ENCODE measurements around the gene PRDM11. TPM values are rescaled to one million over a fixed set of nuclear protein-coding genes. Genes with fewer than 3 reads are reported as not detected.

PRDM11 gene
- total RNA-seq, 4 donors from 2014 or later = 5.0 to 15.4 (median 9.5) TPM

DNA sequence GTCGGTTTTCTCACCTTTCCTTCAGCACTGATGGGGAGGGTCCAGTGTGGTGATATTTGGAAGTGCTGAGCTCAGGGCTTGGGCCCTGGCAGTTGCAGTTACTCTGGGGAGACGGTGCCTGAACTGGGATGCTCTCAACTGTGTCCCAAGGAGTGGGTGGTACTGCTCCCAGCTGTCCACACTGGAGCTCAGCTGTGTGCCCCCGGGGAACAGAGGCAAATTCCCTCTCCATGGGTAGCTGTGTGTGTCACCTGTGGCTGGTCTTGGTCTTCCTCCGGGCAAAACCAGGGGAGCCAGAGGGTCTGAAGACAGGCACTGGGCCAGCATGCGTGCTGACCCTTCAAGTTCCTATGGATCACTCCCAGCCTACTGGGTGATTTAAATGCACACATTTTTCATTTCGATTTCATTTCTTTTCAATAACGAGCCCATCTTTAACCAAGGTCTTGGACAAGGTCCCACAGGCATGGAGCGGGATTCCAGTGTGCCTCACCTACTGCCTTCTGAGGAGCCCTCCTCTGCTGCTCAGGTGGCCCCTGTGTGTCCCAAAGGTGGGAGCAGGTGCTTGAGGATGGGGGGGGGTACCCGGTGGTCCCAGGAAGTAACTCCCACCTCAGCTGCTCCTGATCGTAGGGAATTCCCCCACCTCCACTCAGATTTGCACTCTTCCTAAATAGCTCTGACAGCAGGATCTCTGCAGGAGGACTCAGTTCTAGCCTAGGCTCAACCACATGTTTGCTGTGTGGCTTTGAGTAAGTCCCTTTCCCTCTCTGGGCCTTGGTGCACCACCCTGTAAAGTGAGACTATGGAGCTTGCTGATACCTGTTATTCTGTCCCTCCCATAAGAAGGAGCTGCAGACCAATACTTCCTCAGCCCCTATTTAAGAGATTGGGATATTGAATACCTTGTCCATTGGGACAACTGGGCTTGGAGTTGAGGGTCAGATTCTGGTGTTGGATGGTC, 16.8 kb downstream of the PRDM11 start:
- Histone ChIP-seq H3K9me3 (no peaks in the 10 kb centered on the region), H3K27ac (no peak overlapping the region), H3K27me3 (no peaks in the 10 kb centered on the region), H3K4me1 (peaks cover 35 to 39% of the 10 kb centered on the region in 2 donors), H3K36me3 (no peaks in the 10 kb centered on the region), H3K4me3 (no peak overlapping the region)
- in situ Hi-C loops (cut with MboI; ENCODE audit: low sequenced_read_pairs in 4 of 4) = no loop called here
- intact Hi-C loops (cut with DNase I; ENCODE audit: low total_unique reads) = no loop called here
- DNase-seq (no peak), ATAC-seq (no peak)
- TF ChIP-seq POLR2A (IDR thresholded peaks at IDR 0.05) = no peak
- TF ChIP-seq, protein P1, sequence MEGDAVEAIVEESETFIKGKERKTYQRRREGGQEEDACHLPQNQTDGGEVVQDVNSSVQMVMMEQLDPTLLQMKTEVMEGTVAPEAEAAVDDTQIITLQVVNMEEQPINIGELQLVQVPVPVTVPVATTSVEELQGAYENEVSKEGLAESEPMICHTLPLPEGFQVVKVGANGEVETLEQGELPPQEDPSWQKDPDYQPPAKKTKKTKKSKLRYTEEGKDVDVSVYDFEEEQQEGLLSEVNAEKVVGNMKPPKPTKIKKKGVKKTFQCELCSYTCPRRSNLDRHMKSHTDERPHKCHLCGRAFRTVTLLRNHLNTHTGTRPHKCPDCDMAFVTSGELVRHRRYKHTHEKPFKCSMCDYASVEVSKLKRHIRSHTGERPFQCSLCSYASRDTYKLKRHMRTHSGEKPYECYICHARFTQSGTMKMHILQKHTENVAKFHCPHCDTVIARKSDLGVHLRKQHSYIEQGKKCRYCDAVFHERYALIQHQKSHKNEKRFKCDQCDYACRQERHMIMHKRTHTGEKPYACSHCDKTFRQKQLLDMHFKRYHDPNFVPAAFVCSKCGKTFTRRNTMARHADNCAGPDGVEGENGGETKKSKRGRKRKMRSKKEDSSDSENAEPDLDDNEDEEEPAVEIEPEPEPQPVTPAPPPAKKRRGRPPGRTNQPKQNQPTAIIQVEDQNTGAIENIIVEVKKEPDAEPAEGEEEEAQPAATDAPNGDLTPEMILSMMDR (IDR thresholded peaks at IDR 0.05 in 4 of 5, conservative IDR thresholded peaks at IDR 0.05 in 1 of 5) = no peak

DNA sequence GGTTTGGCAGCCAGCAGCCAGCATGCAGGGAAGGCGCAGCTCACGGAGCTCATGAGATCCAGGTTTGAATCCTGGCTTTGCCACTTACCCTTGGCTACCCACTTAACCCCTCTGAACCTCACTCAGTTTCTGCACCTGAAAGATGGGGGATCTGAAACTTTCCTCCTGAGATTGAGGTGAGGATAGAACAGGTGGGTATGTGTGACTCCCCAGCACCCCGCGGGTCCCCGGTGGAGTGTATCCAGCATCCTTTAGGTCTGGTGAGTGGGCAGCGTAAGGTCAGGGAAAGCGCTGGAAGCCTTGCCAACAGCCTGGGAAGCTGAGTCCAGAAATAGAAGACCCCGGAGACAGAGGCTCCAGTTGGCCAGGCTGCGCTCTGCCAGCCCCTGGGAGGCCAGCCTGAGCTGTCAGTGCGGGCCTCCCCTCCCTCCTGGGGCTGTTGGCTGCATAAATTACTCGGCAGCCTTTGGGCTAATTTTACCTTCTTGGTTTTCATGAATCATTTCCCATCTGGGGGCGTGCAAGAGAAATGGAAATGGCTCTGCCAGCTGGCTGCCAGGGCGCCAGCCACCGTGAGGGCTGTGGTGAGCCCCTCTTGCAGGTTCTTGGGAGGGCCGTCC, 17.6 kb downstream of the PRDM11 start:
- no peaks in the 10 kb centered on the region for H3K27me3 ChIP-seq
- no peak for TF ChIP-seq POLR2A (IDR thresholded peaks at IDR 0.05)
- TF ChIP-seq, protein P1 (IDR thresholded peaks at IDR 0.05 in 4 of 5, conservative IDR thresholded peaks at IDR 0.05 in 1 of 5) = no peak
- no peak overlapping the region for H3K27ac ChIP-seq
- ATAC-seq = no peak
- H3K4me1 ChIP-seq = peaks cover 30 to 39% of the 10 kb centered on the region in 2 donors
- no peaks in the 10 kb centered on the region for H3K36me3 ChIP-seq
- intact Hi-C loops (cut with DNase I; ENCODE audit: low total_unique reads) = no loop called here
- in situ Hi-C loops (cut with MboI; ENCODE audit: low sequenced_read_pairs in 4 of 4) = no loop called here
- DNase-seq = no peak
- no peaks in the 10 kb centered on the region for H3K9me3 ChIP-seq
- H3K4me3 ChIP-seq = no peak overlapping the region

DNA sequence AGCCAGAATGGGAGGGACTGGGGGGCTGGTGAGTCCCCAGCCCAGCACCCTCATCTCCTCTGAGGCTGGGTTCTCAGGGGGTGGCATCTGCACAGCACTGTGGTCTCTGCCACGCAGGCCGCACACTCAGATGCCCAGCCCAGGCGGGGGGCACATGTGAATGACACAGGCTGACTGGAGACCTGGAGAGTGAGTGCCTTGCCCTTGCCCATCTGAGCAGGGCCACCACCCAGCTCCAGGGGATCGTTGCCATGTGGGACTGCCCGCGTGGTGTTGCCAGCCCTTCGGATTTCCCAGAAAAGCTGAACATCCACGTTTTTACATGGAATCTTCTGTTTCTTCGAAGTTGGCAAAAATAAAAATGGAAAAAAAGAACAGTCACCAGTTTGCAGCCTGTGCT, 18.9 kb downstream of the PRDM11 start:
- DNase-seq (no peak), ATAC-seq (no peak)
- H3K27me3 ChIP-seq = no peaks in the 10 kb centered on the region
- H3K4me3 ChIP-seq = no peak overlapping the region
- H3K27ac ChIP-seq = no peak overlapping the region
- in situ Hi-C loops (cut with MboI; ENCODE audit: low sequenced_read_pairs in 4 of 4) = no loop called here
- TF ChIP-seq, protein P1 (IDR thresholded peaks at IDR 0.05 in 4 of 5, conservative IDR thresholded peaks at IDR 0.05 in 1 of 5) = no peak
- TF ChIP-seq POLR2A (IDR thresholded peaks at IDR 0.05) = no peak
- intact Hi-C loops (cut with DNase I; ENCODE audit: low total_unique reads) = no loop called here
- H3K9me3 ChIP-seq = no peaks in the 10 kb centered on the region
- no peaks in the 10 kb centered on the region for H3K36me3 ChIP-seq
- H3K4me1 ChIP-seq = peaks cover 32 to 38% of the 10 kb centered on the region in 2 donors

DNA sequence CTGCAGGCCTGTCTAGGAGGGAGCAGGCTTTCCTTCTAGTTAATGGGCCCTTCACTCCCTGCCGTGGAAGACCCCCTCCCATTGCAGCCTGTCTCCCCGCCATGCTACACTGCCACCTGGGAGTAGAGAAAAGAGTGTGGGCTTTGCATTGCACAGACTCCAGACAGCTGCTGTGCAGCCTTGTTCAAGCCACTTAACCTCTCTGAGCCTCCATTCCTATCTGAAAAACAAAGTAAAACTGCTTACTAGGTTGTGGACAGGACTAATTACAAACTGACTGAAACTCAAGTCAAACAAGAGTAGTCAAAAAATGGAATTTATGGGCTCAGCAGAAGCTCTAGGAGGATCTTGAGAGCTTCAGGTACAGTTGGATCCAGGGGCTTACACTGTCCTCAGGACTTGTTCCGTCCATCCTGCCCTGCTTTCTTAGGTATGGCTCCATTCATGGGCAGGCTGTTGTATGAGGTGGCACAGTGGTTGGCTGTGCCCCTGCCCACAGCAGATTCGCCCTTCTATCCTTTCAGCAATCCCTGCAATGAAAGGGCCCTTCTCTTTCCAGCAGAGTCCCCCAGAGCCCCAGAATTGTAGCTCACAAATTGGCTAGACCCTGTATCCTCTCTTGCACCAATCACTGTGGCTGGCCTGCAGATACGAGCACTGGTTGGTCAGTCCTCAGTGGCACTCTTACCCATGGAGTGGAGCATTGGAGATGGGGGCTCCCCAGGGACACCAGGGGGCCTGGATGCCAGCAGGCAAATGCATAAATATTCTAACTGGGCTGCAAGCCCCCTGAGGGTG, 19.6 kb downstream of the PRDM11 start:
- Histone ChIP-seq H3K36me3 (no peaks in the 10 kb centered on the region), H3K4me1 (peaks cover 32 to 37% of the 10 kb centered on the region in 2 donors), H3K27me3 (no peaks in the 10 kb centered on the region), H3K9me3 (no peaks in the 10 kb centered on the region), H3K27ac (no peak overlapping the region), H3K4me3 (no peak overlapping the region)
- TF ChIP-seq POLR2A (IDR thresholded peaks at IDR 0.05) = no peak
- TF ChIP-seq, protein P1 (IDR thresholded peaks at IDR 0.05 in 4 of 5, conservative IDR thresholded peaks at IDR 0.05 in 1 of 5) = no peak
- in situ Hi-C loops (cut with MboI; ENCODE audit: low sequenced_read_pairs in 4 of 4) (no loop called here), intact Hi-C loops (cut with DNase I; ENCODE audit: low total_unique reads) (no loop called here)
- DNase-seq = no peak
- no peak for ATAC-seq

All from gastrocnemius medialis (tissue), 4 donors.